Measurements from ENCODE around the gene PEX11G.

Gene PEX11G

GRCh38 chr19:7492558-7492957 lies 3.7 kb upstream of the PEX11G start:
- no peak for DNase-seq

- no peak for DNase-seq
Observed at GRCh38 chr19:7492142-7492541, 3.3 kb upstream of the PEX11G start.

- DNase-seq, result no peak
Observed at GRCh38 chr19:7489609-7490044, 792 bp upstream of the PEX11G start.

- DNase-seq, result no peak
Observed at GRCh38 chr19:7486923-7487322, 1.9 kb downstream of the PEX11G start.

- no peak for DNase-seq
Observed at GRCh38 chr19:7483720-7484201, 5.1 kb downstream of the PEX11G start.

GRCh38 chr19:7482584-7483439 lies 6.0 kb downstream of the PEX11G start:
- no peak for DNase-seq

GRCh38 chr19:7480970-7481255 lies 7.9 kb downstream of the PEX11G start:
- DNase-seq, result no peak

- no peak for DNase-seq
Observed at GRCh38 chr19:7480222-7480969, 8.4 kb downstream of the PEX11G start.

- no peak for DNase-seq
Observed at GRCh38 chr19:7478843-7479227, 10.0 kb downstream of the PEX11G start.

- DNase-seq, result no peak
Observed at GRCh38 chr19:7478173-7478842, 10.5 kb downstream of the PEX11G start.

GRCh38 chr19:7477758-7478157 lies 11.1 kb downstream of the PEX11G start:
- no peak for DNase-seq

- DNase-seq, result no peak
Observed at GRCh38 chr19:7476777-7477494, 11.9 kb downstream of the PEX11G start.

GRCh38 chr19:7476241-7476640 lies 12.6 kb downstream of the PEX11G start:
- DNase-seq, result no peak

GRCh38 chr19:7475665-7476064 lies 13.2 kb downstream of the PEX11G start:
- DNase-seq, result no peak

GRCh38 chr19:7471696-7472615 lies 16.9 kb downstream of the PEX11G start:
- no peak for DNase-seq

- DNase-seq, result no peak
Observed at GRCh38 chr19:7470540-7471305, 18.1 kb downstream of the PEX11G start.

- DNase-seq, result no peak
Observed at GRCh38 chr19:7469669-7470285, 19.1 kb downstream of the PEX11G start.

- DNase-seq, result no peak
Observed at GRCh38 chr19:7468840-7469239, 20.0 kb downstream of the PEX11G start.

- no peak for DNase-seq
Observed at GRCh38 chr19:7467009-7467989, 21.5 kb downstream of the PEX11G start.
